Trophoblast cell (in vitro differentiated cells and primary cell): Measurements from ENCODE around the gene HS6ST3.

ENCODE experiments used
- DNase-seq, 2 donors: peaks; one replicate each; pipeline ENCODE4 v3.0.0-alpha.2; 2016
- H2AFZ ChIP-seq: 2 replicates; pipeline ENCODE4 v1.6.1; 2013; ENCODE audit warnings: low read length, moderate library complexity, mild to moderate bottlenecking; ENCODE audit not compliant: insufficient read depth, poor library complexity
- H2AK5ac ChIP-seq: 2 replicates; pipeline ENCODE4 v1.6.1; 2013; ENCODE audit warnings: mild to moderate bottlenecking, low read length
- H2BK120ac ChIP-seq: 2 replicates; pipeline ENCODE4 v1.6.1; 2013; ENCODE audit warnings: low read length, mild to moderate bottlenecking, moderate library complexity; ENCODE audit not compliant: insufficient read depth, poor library complexity
- H2BK12ac ChIP-seq: 2 replicates; pipeline ENCODE4 v1.6.1; 2013; ENCODE audit warnings: mild to moderate bottlenecking, low read length, moderate library complexity
- H2BK5ac ChIP-seq: 2 replicates; pipeline ENCODE4 v1.6.1; 2013; ENCODE audit warnings: low read length, low read depth, moderate library complexity, mild to moderate bottlenecking; ENCODE audit not compliant: poor library complexity
- H3K14ac ChIP-seq: 2 replicates; pipeline ENCODE4 v1.6.1; 2013; ENCODE audit warnings: mild to moderate bottlenecking, low read length
- H3K18ac ChIP-seq: 2 replicates; pipeline ENCODE4 v1.6.1; 2013; ENCODE audit warnings: mild to moderate bottlenecking, low read length
- H3K23ac ChIP-seq: 2 replicates; pipeline ENCODE4 v1.6.1; 2013; ENCODE audit warnings: low read length
- H3K27ac ChIP-seq: 2 replicates; pipeline ENCODE4 v1.5.1; 2013; ENCODE audit warnings: low read depth, mild to moderate bottlenecking, inconsistent platforms, low read length, moderate library complexity
- H3K27me3 ChIP-seq: 2 replicates; pipeline ENCODE4 v1.6.1; 2013; ENCODE audit warnings: inconsistent platforms, mild to moderate bottlenecking, low read length, moderate library complexity; ENCODE audit not compliant: insufficient read depth
- H3K36me3 ChIP-seq, 2 experiments: 1 replicate in 1 of 2; 2 replicates in 1 of 2; pipeline ENCODE4 v1.6.1; 2013; ENCODE audit warnings: low read length in 2 of 2, mild to moderate bottlenecking in 2 of 2, moderate library complexity in 1 of 2; ENCODE audit not compliant: insufficient read depth in 2 of 2, control insufficient read depth in 1 of 2
- H3K4ac ChIP-seq: 2 replicates; pipeline ENCODE4 v1.6.1; 2013; ENCODE audit warnings: low read depth, mild to moderate bottlenecking, low read length, moderate library complexity
- H3K4me1 ChIP-seq, 2 experiments: 1 replicate in 1 of 2; 2 replicates in 1 of 2; pipeline ENCODE4 v1.6.1; 2013; ENCODE audit warnings: low read length in 2 of 2, mild to moderate bottlenecking in 2 of 2, moderate library complexity in 1 of 2; ENCODE audit not compliant: insufficient read depth in 2 of 2, control insufficient read depth in 1 of 2
- H3K4me2 ChIP-seq: 2 replicates; pipeline ENCODE4 v1.6.1; 2013; ENCODE audit warnings: inconsistent platforms, mild to moderate bottlenecking, low read length, moderate library complexity
- H3K4me3 ChIP-seq: 2 replicates; pipeline ENCODE4 v1.5.1; 2013; ENCODE audit warnings: mild to moderate bottlenecking, low read depth, low read length, inconsistent platforms
- H3K79me1 ChIP-seq: one replicate; pipeline ENCODE4 v1.6.1; 2013; ENCODE audit warnings: low read length
- H3K79me2 ChIP-seq: 2 replicates; pipeline ENCODE4 v1.6.1; 2013; ENCODE audit warnings: low read length, mild to moderate bottlenecking; ENCODE audit not compliant: control insufficient read depth, insufficient read depth, poor library complexity
- H3K9ac ChIP-seq: 2 replicates; pipeline ENCODE4 v1.6.1; 2013; ENCODE audit warnings: mild to moderate bottlenecking, low read length
- H3K9me3 ChIP-seq: 2 replicates; pipeline ENCODE4 v1.6.1; 2013; ENCODE audit warnings: low read depth, mild to moderate bottlenecking, control low read depth, inconsistent platforms, low read length; ENCODE audit not compliant: insufficient read depth
- H4K12ac ChIP-seq: 2 replicates; pipeline ENCODE4 v1.6.1; 2013; ENCODE audit warnings: low read depth, mild to moderate bottlenecking, low read length, moderate library complexity
- H4K8ac ChIP-seq: 2 replicates; pipeline ENCODE4 v1.6.1; 2013; ENCODE audit warnings: low read depth, mild to moderate bottlenecking, low read length, moderate library complexity
- H4K91ac ChIP-seq: one replicate; pipeline ENCODE4 v1.6.1; 2013; ENCODE audit warnings: low read depth, mild to moderate bottlenecking, low read length, moderate library complexity
- WGBS: extraction: QIAGEN DNeasy Blood & Tissue Kit; methylation state at CpG from one replicate; pipeline ENCODE4 v1.1.7; 2013; ENCODE audit warnings: missing lambda C conversion rate; ENCODE audit not compliant: insufficient read length, insufficient coverage; ENCODE audit errors: extremely low coverage; 5-methylcytosine and 5-hydroxymethylcytosine counted together

The HS6ST3 gene

DNA sequence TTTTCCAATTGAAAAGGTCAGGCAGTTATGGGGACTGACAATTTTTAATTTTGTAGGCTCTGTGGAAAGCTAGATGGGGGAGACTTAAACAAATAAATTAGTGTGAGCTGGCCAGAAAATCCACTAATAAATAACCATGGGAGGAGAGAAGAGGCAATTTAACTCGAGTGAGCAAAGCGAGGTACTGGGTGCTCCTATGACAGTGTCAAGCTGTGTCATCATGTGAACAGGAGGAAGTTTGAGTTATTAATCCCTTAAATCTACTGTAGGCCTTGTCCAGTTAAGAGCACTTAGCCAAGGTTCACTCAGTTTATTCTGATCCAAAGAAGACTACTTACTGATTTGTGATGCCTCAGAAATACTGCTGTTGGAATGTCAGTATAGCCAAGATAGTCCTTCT is 781.6 kb downstream of the HS6ST3 start:
- no peak overlapping the region for H3K23ac ChIP-seq
- no peaks in the 10 kb centered on the region for H3K9me3 ChIP-seq
- H3K27ac ChIP-seq = no peak overlapping the region
- H2BK5ac ChIP-seq = no peak overlapping the region
- H3K27me3 ChIP-seq = no peaks in the 10 kb centered on the region
- WGBS = no CpG with 5 or more reads among the region's 2 CpGs
- H4K8ac ChIP-seq = no peak overlapping the region
- H3K4me3 ChIP-seq = no peak overlapping the region
- no peak overlapping the region for H2BK12ac ChIP-seq
- no peaks in the 10 kb centered on the region for H3K79me1 ChIP-seq
- H2BK120ac ChIP-seq = no peak overlapping the region
- DNase-seq = no peak
- no peaks in the 10 kb centered on the region for H3K79me2 ChIP-seq
- no peak overlapping the region for H3K18ac ChIP-seq
- no peak overlapping the region for H4K91ac ChIP-seq
- H3K4me1 ChIP-seq = no peaks in the 10 kb centered on the region
- no peak overlapping the region for H3K14ac ChIP-seq
- H4K12ac ChIP-seq = no peak overlapping the region
- H3K36me3 ChIP-seq = no peaks in the 10 kb centered on the region
- no peak overlapping the region for H2AFZ ChIP-seq
- no peak overlapping the region for H3K9ac ChIP-seq
- H2AK5ac ChIP-seq = no peak overlapping the region
- no peak overlapping the region for H3K4ac ChIP-seq
- H3K4me2 ChIP-seq = no peak overlapping the region

DNA sequence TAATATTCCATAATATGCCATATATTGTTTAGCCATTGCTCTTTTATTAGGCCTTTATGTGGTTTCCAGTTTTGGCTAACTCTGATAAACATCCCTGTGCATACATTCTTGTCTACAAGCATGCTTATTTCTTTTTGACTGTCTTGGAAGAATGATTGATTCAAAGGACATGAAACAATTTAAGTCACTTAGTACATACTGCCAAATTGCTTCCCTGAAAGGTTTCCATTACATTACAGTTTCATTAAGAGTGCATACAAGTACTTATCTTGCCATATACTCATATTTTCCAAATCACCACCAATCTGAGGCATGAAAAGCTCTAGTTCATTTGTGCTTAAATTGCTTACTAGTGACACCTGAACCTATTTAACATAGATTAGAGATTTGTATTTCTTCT is 790.5 kb downstream of the HS6ST3 start:
- no peak overlapping the region for H3K27ac ChIP-seq
- no peak overlapping the region for H2BK12ac ChIP-seq
- H3K14ac ChIP-seq = no peak overlapping the region
- no peak overlapping the region for H2AK5ac ChIP-seq
- peaks cover 4% of the 10 kb centered on the region for H3K9me3 ChIP-seq
- H3K4me3 ChIP-seq = no peak overlapping the region
- H3K79me2 ChIP-seq = no peaks in the 10 kb centered on the region
- no peak overlapping the region for H4K12ac ChIP-seq
- no peak overlapping the region for H3K23ac ChIP-seq
- no peak overlapping the region for H3K18ac ChIP-seq
- H3K27me3 ChIP-seq = no peaks in the 10 kb centered on the region
- no peak overlapping the region for H3K9ac ChIP-seq
- no peak overlapping the region for H3K4me2 ChIP-seq
- H4K8ac ChIP-seq = no peak overlapping the region
- no peaks in the 10 kb centered on the region for H3K79me1 ChIP-seq
- no peak overlapping the region for H2BK120ac ChIP-seq
- H2BK5ac ChIP-seq = no peak overlapping the region
- no peak for DNase-seq
- no peak overlapping the region for H2AFZ ChIP-seq
- no peaks in the 10 kb centered on the region for H3K4me1 ChIP-seq
- no peak overlapping the region for H4K91ac ChIP-seq
- no peak overlapping the region for H3K4ac ChIP-seq
- no peaks in the 10 kb centered on the region for H3K36me3 ChIP-seq
